Epithelial cell of proximal tubule (primary cell): ENCODE results near the gene HUWE1. TPM values are rescaled to one million over a fixed set of nuclear protein-coding genes. Genes with fewer than 3 reads are reported as not detected.

Source experiments
- DNase-seq: peaks from one replicate; pipeline ENCODE4 v3.0.0-alpha.2; 2011; ENCODE audit warnings: low read depth
- H3K4me3 ChIP-seq: 2 replicates; pipeline ENCODE4 v1.5.1; 2011; ENCODE audit warnings: low read depth, mild to moderate bottlenecking, low read length
- total RNA-seq: library from RNA; depleted of rRNA; stranded (reverse); fragments of >200 nt; gene quantifications from 2 replicates; pipeline ENCODE4 v1.2.3, GENCODE V29; 2015
- TF ChIP-seq, protein P1 (sequence below): conservative IDR thresholded peaks from 2 replicates; pipeline ENCODE4 v1.5.1; 2012; ENCODE audit warnings: low read depth, mild to moderate bottlenecking, low read length

HUWE1 gene
- total RNA-seq, 1 donor from 2014 or later: 67.2 TPM

DNA sequence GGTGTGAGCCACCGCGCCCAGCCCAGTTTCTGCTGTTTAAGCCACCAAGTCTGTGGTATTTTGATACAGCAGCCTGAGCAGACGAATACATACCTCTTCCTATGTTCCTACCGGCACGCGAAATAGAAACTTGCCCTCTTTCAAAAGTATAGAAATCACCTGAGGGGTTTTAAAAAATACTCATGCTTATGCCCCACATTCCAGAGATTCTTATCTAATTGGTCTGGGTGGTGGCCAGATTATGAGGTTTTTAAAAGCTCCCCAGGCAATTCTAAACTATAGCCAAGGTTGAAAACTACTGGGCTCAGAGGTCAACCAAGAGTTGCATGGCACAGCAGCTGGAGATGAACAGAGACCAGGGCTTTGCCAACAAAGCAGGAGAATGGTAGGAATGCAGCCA lies 24.9 kb upstream of the HUWE1 start:
- no peak for DNase-seq
- H3K4me3 ChIP-seq: no peak overlapping the region
- TF ChIP-seq, protein P1, sequence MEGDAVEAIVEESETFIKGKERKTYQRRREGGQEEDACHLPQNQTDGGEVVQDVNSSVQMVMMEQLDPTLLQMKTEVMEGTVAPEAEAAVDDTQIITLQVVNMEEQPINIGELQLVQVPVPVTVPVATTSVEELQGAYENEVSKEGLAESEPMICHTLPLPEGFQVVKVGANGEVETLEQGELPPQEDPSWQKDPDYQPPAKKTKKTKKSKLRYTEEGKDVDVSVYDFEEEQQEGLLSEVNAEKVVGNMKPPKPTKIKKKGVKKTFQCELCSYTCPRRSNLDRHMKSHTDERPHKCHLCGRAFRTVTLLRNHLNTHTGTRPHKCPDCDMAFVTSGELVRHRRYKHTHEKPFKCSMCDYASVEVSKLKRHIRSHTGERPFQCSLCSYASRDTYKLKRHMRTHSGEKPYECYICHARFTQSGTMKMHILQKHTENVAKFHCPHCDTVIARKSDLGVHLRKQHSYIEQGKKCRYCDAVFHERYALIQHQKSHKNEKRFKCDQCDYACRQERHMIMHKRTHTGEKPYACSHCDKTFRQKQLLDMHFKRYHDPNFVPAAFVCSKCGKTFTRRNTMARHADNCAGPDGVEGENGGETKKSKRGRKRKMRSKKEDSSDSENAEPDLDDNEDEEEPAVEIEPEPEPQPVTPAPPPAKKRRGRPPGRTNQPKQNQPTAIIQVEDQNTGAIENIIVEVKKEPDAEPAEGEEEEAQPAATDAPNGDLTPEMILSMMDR: no peak

- no peak for DNase-seq
- TF ChIP-seq, protein P1: no peak
- no peak overlapping the region for H3K4me3 ChIP-seq
Measured at GRCh38 chrX:53704854-53705253, 18.3 kb upstream of the HUWE1 start.

DNA sequence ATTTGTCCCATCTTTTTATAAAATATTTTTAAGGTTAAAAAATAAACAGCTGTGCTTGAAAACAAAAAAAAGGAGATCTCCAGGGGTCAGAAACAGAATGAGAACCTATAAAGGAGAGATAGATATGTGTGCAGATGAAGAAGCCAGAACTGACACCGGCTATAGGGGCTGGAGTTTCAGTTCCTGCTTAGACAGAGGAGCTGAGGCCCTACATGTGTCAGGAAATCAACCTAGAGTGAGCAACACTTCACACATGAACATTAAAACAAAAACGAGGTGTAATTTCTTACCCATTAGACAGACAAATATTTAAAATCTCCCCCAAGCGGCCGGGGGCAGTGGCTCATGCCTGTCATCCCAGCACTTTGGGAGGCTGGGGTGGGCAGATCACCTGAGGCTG lies 17.8 kb upstream of the HUWE1 start:
- TF ChIP-seq, protein P1: no peak
- no peak for DNase-seq
- H3K4me3 ChIP-seq: no peak overlapping the region

DNA sequence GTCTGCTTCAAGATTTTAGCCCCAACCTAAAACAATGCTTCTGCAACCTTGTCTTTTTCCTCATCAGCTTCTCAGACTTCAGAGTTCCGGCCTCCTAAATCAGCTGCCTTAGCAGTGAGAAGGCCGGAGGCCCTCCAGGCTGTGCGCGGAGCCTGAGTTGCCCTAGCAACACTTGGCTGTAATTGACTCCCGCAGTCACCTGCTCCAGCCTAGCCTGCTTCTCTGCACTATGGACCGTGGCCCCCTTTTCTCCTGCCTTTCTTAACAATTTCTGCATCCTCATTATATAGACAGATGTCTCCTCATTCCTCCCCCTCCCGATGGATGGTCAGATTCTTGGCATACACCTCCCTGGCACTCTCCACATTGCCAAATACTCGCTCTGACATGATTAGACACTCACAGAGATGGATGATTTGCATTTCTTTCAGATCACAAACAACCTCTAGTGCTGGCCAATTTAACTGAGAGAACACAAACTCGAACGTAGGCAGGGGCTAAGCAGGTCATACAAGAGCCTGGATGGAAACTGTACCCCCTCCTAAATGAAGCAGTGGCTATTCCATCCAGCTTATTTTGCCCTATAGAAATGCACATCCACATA lies 9.5 kb upstream of the HUWE1 start:
- TF ChIP-seq, protein P1: no peak
- H3K4me3 ChIP-seq: no peak overlapping the region
- DNase-seq: no peak

- H3K4me3 ChIP-seq: no peak overlapping the region
- DNase-seq: no peak
- TF ChIP-seq, protein P1: no peak
Measured at GRCh38 chrX:53694642-53695041, 8.1 kb upstream of the HUWE1 start.

DNA sequence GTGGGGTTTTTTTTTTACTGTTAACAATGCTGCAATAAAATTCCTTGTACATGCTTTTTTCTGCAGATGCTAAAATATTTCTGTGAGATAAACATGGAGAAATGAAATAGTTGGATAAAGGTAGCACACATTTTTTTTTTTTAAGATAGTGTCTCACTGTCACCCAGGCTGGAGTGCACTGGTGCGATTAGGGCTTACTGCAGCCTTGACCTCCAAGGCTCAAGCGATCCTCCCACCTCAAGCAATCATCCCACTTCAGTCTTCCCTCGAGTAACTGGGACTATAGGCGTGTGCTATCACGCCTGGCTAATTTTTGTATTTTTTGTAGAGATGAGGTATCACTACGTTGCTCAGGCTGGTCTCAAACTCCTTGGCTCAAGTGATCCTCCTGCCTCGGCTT lies 1.8 kb upstream of the HUWE1 start:
- H3K4me3 ChIP-seq: no peak overlapping the region
- no peak for DNase-seq
- TF ChIP-seq, protein P1: no peak

DNA sequence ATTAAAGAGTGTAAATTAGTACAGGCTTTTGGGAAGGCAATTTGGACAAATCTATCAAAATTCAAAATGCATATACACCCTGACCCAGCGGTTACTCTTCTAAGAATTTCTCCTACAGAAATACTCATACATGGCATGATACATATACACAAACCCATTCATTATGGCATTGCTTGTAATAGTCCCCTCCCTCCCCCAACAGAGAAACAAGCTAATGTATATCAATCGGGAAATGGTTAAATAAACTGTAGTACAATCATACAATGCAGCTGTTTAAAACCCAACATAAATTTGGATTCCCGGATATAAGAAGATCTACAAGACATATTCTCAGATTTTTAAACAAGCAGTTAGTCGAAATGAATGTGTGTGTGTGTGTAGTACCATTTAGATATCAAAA lies 808 bp downstream of the HUWE1 start:
- TF ChIP-seq, protein P1: no peak
- DNase-seq: no peak
- peak overlapping the region; percentile 75 for H3K4me3 ChIP-seq
